K562 (cell line): ENCODE results near the gene SAV1.

Experiments
- EP300 ChIP-seq: IDR thresholded peaks from 2 replicates; pipeline ENCODE4 v1.6.1; 2012; ENCODE audit warnings: low read length, improper control_type of control experiment
- ESRRA ChIP-seq: fragments of 450-650 bp; IDR thresholded peaks from 2 replicates; pipeline ENCODE4 v1.6.1; 2014; ENCODE audit warnings: low read depth, mild to moderate bottlenecking, moderate library complexity, borderline replicate concordance
- MYC ChIP-seq, 2 experiments: fragments of 250-450 bp in 1 of 2; sonication (Bioruptor Pico) in 1 of 2; IDR thresholded peaks; 2 replicates each; pipeline versions ENCODE4 v1.5.1 to v1.6.1; 2012 to 2021; ENCODE audit warnings: low read depth in 2 of 2, borderline replicate concordance in 1 of 2, improper control_type of control experiment in 1 of 2, low read length in 1 of 2, mild to moderate bottlenecking in 1 of 2, moderate library complexity in 1 of 2
- NRF1 ChIP-seq, 2 experiments: fragments of 450-650 bp; IDR thresholded peaks in 1 of 2; conservative IDR thresholded peaks in 1 of 2; 2 replicates each; pipeline ENCODE4 v1.6.1; 2014; ENCODE audit warnings: mild to moderate bottlenecking in 2 of 2
- TF ChIP-seq, protein P1 (sequence below), 3 experiments: IDR thresholded peaks in 2 of 3; conservative IDR thresholded peaks in 1 of 3; 2 replicates each; pipeline ENCODE4 v1.5.1; 2011 to 2012; ENCODE audit warnings: low read length in 3 of 3, mild to moderate bottlenecking in 3 of 3, control low read depth in 2 of 3, improper control_type of control experiment in 1 of 3, inconsistent platforms in 1 of 3, low read depth in 1 of 3, mixed read lengths in 1 of 3, moderate library complexity in 1 of 3; ENCODE audit not compliant: insufficient read depth in 2 of 3
- TF ChIP-seq, protein P2 (sequence below): sonication (generic); formaldehyde crosslinking; IDR thresholded peaks from 2 replicates; pipeline ENCODE4 v1.8.1; 2023; ENCODE audit warnings: mild to moderate bottlenecking, missing genetic modification reagents
- TF ChIP-seq, protein P3 (sequence below): fragments of 450-650 bp; IDR thresholded peaks from 2 replicates; pipeline ENCODE4 v1.6.1; 2016; ENCODE audit warnings: low read depth, mild to moderate bottlenecking, moderate library complexity

DNA sequence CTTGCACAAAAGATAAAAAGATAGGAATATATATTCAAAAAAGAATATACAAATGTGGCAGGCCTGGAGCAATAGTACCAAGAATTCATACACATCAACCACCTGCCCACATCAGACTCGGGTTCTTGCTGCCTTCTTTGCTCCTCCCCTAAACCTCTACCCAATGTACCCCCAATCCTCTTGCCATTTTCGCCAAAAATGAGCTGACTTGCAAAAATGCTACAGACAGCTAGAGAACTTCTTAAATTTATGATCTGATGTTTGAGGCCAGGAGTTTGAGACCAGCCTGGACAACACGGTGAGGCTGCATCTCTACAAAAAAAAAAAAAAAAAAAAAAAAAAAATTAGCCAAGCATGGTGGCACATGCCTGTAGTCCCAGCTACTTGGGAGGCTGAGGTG lies 42.9 kb upstream of the SAV1 start:
- no peak for TF ChIP-seq MYC (IDR thresholded peaks at IDR 0.05; ENCODE audit: low read depth, low read length)
- no peak for TF ChIP-seq MYC (CRISPR knock-in tag; IDR thresholded peaks at IDR 0.05; ENCODE audit: borderline replicate concordance, low read depth)
- TF ChIP-seq, protein P1, sequence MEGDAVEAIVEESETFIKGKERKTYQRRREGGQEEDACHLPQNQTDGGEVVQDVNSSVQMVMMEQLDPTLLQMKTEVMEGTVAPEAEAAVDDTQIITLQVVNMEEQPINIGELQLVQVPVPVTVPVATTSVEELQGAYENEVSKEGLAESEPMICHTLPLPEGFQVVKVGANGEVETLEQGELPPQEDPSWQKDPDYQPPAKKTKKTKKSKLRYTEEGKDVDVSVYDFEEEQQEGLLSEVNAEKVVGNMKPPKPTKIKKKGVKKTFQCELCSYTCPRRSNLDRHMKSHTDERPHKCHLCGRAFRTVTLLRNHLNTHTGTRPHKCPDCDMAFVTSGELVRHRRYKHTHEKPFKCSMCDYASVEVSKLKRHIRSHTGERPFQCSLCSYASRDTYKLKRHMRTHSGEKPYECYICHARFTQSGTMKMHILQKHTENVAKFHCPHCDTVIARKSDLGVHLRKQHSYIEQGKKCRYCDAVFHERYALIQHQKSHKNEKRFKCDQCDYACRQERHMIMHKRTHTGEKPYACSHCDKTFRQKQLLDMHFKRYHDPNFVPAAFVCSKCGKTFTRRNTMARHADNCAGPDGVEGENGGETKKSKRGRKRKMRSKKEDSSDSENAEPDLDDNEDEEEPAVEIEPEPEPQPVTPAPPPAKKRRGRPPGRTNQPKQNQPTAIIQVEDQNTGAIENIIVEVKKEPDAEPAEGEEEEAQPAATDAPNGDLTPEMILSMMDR (IDR thresholded peaks at IDR 0.05 in 2 of 3, conservative IDR thresholded peaks at IDR 0.05 in 1 of 3; ENCODE audit: insufficient read depth in 2 of 3, low read depth in 1 of 3, low read length in 3 of 3): no peak
- TF ChIP-seq, protein P2, sequence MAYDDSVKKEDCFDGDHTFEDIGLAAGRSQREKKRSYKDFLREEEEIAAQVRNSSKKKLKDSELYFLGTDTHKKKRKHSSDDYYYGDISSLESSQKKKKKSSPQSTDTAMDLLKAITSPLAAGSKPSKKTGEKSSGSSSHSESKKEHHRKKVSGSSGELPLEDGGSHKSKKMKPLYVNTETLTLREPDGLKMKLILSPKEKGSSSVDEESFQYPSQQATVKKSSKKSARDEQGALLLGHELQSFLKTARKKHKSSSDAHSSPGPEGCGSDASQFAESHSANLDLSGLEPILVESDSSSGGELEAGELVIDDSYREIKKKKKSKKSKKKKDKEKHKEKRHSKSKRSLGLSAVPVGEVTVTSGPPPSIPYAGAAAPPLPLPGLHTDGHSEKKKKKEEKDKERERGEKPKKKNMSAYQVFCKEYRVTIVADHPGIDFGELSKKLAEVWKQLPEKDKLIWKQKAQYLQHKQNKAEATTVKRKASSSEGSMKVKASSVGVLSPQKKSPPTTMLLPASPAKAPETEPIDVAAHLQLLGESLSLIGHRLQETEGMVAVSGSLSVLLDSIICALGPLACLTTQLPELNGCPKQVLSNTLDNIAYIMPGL (CRISPR knock-in tag): no peak
- no peak for TF ChIP-seq NRF1 (conservative IDR thresholded peaks at IDR 0.05 in 1 of 2, IDR thresholded peaks at IDR 0.05 in 1 of 2)
- no peak for TF ChIP-seq EP300
- TF ChIP-seq ESRRA: no peak
- TF ChIP-seq, protein P3, sequence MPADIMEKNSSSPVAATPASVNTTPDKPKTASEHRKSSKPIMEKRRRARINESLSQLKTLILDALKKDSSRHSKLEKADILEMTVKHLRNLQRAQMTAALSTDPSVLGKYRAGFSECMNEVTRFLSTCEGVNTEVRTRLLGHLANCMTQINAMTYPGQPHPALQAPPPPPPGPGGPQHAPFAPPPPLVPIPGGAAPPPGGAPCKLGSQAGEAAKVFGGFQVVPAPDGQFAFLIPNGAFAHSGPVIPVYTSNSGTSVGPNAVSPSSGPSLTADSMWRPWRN: no peak
